Esophagus muscularis mucosa (tissue), 3 donors: ENCODE measurements around the gene SMC6.

Experiments
- CTCF ChIP-seq, 3 experiments: fragments of 200-600 bp in 2 of 3; fragments of 450-650 bp in 1 of 3; sonication (generic) in 2 of 3; IDR thresholded peaks; one replicate each; pipeline ENCODE4 v1.5.1; 2017 to 2019; ENCODE audit warnings: antibody characterized with exemption in 3 of 3, mild to moderate bottlenecking in 2 of 3, moderate library complexity in 1 of 3
- POLR2A ChIP-seq: fragments of 450-650 bp; IDR thresholded peaks from one replicate; pipeline ENCODE4 v1.6.1; 2017; ENCODE audit warnings: antibody characterized with exemption, moderate library complexity, mild to moderate bottlenecking, low read depth
- POLR2AphosphoS5 ChIP-seq, 2 donors: sonication (generic); formaldehyde crosslinking; IDR thresholded peaks; one replicate each; pipeline ENCODE4 v1.6.1; 2017; ENCODE audit warnings: antibody characterized with exemption in 2 of 2

- TF ChIP-seq POLR2A (no peak), CTCF (IDR thresholded peaks at IDR 0.05) (no peak), POLR2AphosphoS5 (IDR thresholded peaks at IDR 0.05) (no peak)
Observed at GRCh38 chr2:17788773-17789172, 35.2 kb upstream of the SMC6 start.
